HG02981 (cell line): ENCODE data around the gene RHOH.
"Not testable (repeated sequence)": the region's sequence is repeated elsewhere in the genome, so short reads cannot be mapped to it uniquely, and the experiment has no call there.

Source experiments
- ATAC-seq: cut with Tn5 transposase; IDR thresholded peaks from one replicate; pipeline ENCODE4 v1.9.1; 2021; ENCODE audit warnings: mild to moderate bottlenecking, moderate library complexity; ENCODE audit not compliant: unreplicated experiment

The RHOH gene, protein sequence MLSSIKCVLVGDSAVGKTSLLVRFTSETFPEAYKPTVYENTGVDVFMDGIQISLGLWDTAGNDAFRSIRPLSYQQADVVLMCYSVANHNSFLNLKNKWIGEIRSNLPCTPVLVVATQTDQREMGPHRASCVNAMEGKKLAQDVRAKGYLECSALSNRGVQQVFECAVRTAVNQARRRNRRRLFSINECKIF

DNA sequence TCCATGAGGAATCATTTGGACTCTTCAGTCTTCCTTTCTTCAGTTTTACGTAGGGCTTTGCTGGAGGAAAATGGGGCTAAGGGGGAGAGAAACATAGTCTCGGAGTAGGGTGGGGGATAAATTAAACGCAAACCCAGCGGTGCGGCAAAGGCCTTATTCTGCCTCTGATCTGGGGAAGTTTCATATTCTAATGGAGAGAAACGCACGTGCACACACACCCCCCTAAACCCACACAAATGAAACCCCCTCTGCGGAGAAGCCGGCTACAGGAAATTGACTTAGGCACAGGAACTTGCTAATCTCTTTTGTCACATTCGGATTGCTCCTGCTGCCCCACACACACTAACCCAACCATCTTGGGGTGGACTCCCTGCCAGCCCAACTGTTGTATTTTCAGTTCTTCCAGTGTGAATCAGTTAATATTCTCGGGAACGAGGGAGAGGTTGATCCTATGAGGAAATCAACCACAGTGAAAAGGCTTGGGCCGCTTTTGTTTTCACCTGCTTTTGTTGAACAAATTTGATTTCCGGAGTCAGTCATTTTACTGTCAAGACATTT, at the start of gene RHOH:
Gene RHOH (plus strand): TSS at position 308 of the 558 bp plus-strand sequence. CDS start 46,356 bp downstream, outside the sequence.
- ATAC-seq, result no peak

DNA sequence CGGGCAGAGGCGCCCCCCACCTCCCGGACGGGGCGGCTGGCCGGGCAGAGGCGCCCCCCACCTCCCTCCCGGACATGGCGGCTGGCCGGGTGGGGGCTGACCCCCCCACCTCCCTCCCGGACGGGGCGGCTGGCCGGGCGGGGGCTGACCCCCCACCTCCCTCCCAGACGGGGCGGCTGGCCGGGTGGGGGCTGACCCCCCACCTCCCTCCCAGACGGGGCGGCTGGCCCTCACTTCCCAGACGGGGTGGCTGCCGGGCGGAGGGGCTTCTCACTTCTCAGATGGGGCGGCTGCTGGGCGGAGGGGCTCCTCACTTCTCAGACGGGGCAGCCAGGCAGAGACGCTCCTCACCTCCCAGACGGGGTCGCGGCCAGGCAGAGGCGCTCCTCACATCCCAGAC, 49.3 kb upstream of the RHOH start:
- ATAC-seq, result not testable (repeated sequence)

DNA sequence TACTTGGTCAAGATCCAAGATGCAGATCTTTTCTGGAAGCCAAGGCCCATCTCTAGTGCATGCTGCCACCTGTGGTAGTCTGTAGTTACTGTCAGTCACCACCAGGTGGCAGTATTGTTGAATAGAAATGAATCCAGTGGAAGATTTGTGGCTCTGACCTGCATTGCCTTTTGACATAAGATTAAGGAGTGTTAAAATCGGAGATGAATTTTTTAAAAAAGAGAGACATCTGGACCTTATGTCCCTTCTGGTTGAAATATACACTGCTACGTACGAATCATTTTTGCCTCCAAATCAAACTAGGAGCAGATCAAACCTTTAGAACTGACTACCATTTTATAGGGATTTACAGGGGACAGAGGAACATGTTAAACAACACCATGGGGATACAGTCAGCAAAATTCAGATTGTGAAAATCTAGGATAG, 46.9 kb upstream of the RHOH start:
- peak; percentile 69 for ATAC-seq

DNA sequence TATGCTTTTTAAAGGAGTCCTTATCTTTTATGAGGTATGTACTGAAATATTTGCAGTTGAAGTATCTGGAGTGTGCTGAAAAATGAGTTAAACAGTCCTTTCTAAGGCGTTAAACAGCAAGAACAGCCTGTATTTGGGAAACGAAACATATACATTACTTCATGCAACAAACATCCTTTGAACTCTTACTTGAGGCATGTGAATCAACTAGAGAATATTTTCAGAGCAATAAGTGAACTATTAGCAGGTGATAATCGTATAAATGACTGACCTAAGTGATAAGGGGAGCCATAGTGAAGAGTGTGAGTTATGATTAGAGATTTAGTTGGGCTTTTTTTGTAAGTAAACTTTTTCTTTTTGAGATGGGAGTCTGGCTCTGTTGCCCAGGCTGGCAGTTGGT, 45.9 kb upstream of the RHOH start:
- ATAC-seq, result no peak

DNA sequence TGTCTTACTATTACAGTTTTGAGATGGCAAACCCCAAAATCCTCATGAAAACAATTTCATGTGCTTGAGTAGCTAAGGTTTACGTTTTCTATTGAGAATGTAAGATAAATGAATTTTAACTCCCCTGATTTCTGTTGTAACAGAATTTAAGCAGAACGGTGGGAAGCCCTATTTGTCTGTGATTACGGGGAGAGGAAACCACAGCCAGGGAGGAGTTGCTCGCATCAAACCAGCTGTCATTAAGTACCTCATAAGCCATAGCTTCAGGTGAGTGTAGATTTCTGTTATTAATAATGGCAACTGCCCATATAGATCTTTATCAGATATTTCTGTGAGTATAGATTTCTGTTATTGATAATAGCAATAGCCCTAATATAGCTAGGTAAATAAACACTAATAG, 44.2 kb upstream of the RHOH start:
- no peak for ATAC-seq

DNA sequence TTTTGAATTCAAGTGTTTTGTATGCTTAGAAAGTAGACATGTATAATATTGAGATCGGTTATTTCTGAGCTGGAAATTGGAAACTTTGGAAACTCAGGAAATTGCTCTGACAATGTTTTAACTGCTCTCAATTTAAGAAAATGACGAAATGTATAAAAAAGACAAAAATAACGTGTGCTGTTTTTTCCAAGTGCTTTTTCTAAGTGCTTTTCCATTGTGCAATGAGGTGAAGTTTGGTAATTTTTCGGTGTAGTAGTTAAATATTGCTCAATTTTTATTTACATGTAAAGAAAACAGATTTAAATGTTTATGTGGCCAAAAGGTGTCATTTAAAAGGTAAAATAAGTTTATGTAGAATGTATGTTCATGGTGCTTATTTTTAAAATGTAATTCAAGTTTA, 39.4 kb upstream of the RHOH start:
- ATAC-seq, result no peak

DNA sequence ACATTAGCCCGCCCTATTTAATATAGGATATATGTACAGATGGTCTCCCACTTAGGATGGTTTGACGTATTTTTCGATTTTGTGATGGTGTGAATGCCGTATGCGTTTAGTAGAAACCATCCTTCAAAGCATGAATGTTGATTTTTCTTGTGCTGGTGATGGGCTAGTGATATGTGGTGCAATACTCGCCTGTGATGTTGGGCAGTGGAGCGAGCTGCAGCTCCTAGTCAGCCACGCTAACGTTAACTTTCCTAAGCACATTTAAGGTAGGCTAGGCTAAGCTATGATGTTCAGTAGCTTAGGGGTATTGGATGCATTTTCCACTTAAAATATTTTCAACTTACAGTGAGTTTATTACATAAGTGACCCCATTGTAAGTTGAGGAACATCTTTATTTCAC, 36.6 kb upstream of the RHOH start:
- ATAC-seq, result no peak

DNA sequence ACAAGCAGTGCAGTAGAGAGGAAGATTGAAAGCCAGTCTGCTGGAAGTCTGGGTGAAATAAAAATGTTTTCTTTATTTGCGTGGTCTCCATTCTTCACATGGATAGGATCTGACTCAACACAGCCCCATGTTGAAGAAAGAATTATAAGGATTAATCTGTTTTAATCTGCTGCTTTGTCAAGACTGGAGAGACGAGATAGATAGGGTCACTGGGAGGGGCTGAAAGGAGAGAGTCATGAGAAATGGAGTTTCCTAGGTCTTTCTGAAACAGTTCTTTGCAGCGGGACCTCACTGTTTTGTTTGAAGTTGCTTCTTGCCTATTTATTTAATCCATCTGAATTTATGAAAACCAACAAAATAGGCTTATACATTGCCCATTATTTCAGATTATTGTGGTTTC, 32.4 kb upstream of the RHOH start:
- no peak for ATAC-seq

DNA sequence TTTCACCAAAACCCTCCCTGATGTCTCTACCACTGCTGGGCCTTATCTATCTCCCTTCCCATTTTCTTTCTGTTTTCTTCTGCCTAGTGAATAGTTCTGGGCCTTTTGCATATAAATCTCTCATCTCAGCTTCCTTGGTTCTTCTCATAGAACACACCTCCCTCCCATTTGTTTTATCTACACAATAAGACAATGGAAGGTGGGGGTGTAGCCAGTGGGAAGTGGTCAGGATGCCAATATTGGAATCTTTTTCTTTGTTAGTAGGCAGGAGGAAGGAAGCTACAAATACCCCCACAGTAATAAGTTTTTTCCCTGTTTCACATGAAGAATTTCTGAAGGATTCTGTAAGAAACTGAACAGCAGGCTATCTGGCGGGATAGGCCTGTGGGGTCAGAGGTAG, 30.9 kb upstream of the RHOH start:
- no peak for ATAC-seq

DNA sequence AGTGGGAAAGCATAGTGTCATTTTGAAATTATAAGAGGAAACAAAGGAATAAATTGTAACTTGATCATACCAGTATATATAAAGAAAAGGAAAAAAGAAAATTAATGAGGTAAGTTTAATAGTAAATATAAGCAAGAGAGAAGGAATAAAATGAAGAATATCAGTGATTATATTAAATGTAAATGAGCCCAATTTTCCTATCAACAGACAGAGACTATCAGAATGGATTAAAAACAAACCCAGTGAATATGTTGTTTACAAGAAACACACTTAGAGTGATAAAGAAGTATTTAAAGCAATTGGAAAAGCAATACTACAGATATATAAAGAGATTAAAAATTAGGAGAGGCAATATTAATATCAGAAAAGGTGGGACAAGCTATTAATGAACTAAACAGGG, 28.8 kb upstream of the RHOH start:
- no peak for ATAC-seq

DNA sequence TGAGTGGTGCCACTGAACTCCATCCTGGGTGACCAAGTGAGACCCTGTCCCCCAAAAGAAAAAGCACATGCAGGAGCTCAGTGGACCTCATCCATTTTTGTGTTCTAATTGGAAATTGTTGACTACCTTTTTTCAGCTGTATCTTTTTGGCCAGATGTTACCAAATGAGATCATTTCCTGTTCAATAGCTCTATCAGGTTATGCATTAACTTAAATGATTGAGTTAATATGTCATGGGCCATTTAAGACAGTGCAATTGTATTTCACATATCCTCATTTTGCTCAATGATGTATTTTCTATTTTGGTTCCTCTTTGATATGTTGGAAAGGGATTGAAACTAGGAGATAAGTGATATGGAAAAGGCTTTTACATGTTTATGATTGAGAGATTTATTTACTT, 26.2 kb upstream of the RHOH start:
- ATAC-seq, result peak; percentile 79

DNA sequence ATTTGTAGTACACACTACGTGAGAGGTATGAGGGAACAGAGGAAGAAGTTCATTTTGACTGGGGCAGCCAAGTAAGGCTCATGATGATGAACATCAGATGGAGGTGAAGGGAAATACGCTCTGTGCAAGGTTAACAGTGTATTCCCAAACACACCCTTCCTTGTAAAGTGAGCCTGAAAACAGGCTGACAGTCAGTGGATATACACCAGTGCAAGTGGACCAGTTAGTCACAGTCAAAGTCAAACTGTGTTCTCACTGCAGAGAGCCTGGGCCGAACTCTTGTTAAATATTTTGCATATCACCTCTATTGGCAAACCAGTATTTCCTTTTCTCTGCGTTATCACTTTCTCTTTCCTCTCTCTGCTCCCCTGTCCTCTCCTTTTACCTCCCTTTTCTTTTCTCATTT, 23.4 kb upstream of the RHOH start:
- peak; percentile 68 for ATAC-seq

DNA sequence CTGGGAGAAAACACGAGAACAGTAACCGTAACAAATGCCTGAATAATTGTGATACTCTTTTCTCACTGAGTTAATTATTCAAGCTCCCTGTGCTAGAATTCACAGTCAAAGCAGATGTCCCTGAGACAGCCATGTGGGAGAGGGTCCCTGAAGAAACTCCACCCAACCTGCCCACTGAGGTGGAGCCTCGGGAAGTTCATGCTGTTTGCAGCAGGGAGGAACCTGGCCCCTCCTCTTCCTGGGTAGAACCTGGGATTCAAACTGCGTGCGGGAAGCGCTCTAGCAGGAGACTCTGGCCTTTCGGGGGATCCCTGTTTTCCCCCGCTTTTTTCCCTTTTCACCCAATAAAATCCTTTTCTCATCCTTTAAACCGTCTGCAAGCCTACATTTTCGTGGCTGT, 20.2 kb upstream of the RHOH start:
- ATAC-seq, result no peak

DNA sequence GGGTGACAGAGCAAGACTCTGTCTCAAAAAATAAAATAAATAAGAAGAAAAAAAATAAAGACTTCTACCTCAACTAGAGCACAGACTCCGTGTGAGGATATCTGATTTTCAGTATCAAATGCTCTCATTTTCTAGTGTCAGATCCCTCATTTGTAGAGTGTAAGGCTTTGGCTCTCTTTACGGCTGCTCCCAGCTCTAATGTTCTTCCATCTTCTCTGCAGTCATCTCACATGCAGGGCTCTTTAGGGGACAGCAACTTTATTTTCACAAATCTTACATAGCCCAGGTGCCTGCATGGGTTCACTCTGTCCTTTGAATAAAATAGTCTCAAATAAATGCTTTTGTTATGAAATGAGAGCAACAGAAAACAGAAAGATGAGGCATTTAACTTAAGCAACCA, 19.2 kb upstream of the RHOH start:
- ATAC-seq, result no peak

DNA sequence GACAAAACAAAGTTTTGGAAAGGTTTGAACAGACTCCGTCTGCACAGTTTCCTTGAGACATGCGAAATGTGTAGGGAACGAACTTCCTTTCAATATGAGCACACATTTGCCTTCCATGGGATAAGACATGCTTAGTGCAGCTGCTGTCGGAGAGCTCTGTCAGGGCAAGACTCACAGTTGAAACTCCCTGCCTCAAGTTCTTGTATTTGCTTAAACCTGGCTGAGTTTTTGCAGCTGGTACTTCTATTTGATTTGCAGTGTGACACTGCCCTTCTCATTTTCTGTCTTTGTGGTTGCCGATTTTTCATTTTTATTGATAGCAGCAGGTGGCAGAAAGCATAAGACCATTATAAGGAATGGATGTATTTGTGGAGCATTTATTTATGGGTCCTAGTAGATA, 18.2 kb upstream of the RHOH start:
- no peak for ATAC-seq

DNA sequence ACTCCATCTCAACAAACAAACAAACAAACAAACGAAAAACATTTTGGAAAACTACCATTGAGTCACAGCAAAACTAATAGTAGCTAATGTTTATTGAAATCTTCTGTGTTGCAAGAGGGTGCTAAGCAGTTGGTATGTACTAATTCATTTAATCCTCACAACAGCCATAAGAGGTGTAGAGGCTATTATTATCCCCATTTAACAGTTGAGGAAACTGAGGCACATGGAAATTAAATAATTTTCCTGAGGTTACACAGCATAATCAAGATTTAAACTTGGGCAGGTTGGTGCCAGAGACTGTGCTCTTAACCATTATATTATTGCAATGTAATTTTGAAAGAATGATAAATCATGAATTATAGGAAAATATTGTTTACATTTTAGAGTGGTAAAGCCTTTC, 17.5 kb upstream of the RHOH start:
- no peak for ATAC-seq

DNA sequence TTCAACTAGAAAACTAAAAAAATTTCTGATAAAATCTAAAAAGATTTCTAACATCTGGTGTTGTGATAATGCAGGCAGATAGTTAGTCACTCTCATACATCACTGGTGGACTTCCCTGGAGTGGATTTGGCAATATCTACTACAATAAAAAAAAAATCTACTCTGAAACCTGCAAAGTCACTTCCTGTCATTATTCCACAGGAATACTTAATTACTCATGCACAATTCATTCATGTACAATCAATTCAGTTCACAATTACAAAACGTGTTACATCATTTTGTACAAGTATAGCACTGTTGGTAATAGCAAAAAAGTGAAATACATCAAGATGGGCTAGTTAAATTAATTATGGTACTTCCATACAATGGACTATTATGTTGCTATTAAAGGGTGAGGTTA, 16.5 kb upstream of the RHOH start:
- ATAC-seq, result no peak

DNA sequence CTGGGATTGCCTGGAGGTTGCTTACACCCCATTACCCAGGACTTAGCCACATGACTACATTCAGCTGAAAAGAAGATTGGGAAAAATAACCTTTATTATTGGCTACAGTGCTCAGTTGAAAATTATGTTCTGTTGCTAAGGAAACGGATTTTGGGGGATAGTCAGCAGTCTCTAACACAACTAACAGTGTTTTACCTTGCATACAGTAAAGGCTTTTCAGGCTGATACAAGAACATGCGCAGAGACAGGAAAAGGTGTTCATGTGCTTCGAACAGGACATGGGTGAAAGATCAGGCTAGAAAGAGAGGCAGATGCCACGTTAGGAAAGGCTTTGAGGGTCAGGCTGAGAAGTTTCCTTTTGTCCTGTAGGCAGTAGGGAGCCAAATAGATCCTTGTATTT, 14.8 kb upstream of the RHOH start:
- no peak for ATAC-seq

DNA sequence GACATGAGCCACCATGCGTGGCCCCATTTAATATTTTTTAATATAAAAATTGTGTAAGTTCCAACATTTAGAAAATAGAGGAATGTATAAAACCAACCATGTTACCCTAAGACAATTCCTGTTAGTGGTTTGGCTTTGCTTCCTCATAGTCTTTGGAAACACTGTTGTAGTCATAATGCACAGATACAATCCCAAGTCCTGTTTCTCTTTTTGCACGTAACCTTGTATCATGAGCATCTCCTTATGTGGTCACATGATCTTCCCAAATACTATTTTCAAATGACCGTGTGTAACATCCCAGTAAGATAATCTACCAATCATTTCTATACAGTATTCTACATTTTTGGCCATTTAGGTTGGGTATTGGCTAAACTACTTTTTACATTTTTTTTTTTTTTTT, 13.9 kb upstream of the RHOH start:
- no peak for ATAC-seq

DNA sequence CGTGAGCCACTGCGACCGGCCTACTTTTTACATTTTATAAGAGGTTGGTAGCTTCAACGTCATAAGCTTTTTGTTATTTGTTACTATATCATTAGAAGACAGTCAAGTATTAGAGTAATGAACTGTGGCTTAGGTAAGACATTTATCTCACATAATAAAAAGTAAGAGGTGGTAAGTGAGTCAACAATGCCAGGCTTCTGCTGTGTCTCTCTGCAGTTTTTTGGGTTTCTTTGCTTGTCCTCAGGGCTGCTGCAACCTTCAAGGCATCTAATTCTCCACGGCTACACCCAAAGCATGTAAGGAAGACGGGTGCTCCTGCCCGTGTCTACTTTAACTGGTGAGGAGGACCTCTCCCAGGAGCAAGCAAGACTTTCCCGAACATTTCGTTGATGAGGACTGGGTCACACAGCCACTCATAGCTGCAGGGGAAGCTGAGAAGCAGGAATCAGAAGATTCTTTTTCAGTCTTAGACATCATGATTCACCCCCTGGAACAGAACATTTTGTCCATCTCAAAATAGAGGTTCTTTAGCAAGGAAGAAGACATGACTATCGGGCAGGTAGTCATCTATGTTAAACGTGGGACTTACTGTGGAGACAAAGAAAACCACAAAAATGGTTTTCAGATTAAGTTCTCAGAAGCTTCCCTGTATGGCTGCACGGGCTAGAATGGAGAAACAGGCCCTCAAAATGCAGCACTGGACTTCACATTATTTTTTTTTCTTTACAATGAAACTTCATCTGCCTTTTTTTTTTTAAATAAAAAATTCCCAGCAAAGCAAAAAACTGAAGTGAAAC, 13.0 kb upstream of the RHOH start:
- no peak for ATAC-seq

DNA sequence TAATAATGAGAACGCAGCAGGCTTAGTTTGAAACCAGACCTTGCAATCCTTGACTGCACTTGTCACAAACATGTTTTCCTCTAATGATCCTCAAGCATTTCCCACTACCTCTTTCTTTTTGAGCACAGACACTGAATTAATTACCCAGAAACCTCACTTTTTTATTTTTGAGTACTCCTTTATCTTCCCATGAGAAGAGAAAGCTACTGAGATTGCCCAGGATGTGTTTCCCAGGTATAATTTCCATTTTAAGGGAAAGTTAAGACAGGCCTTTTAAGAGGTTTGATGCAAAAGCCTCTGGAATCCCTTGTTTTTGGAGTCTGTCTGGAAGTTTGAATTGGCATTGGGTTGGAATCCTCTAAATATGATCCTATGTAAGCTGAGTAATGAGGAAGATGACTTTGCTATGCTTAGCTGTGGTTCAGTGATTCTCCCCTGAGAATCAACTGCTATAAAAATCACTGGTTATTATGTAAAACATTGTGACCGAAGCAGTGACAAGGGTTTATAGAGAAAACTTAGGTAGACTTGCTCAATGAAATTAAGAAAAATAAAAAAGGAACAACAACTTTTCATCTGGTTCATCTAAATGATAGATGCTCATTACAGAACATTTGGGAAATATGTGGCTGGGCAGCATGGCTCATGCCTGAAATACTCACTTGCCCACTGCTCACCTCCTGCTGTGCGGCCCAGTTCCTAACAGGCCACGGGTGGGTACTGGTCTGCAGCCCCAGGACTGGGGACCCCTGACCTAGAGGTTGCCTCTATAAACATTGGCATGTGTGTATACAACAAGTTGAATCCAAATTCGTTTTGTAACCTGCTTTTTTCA, 10.8 kb upstream of the RHOH start:
- ATAC-seq, result peak; percentile 50

DNA sequence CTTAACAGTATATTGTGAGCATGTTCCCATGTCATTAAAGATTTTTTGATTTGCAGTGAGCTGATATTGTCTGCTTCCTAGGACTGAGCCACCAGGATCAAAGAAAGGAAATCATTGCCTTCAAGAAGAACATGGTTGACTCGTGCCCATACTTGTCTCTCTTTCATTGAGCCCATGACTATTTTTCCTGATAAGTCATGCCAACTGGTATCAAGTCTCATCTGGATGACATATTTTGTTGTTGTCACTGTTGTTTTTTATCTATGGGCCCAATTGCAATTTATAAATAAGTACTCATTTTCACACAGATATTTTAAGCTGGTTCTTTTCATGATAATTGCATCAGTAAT, 10.2 kb upstream of the RHOH start:
- no peak for ATAC-seq
